Gastrocnemius medialis (tissue), 4 donors: ENCODE measurements around the gene INTS11.
A peak's percentile ranks its signal among the peaks of the same experiment; 100 is the strongest.

ENCODE experiments used
- POLR2A ChIP-seq, 2 donors: fragments of 450-650 bp; IDR thresholded peaks; one replicate each; pipeline ENCODE4 v1.6.1; 2017; ENCODE audit warnings: antibody characterized with exemption in 2 of 2, mild to moderate bottlenecking in 2 of 2, moderate library complexity in 2 of 2
- TF ChIP-seq, protein P1 (sequence below), 5 experiments: fragments of 450-650 bp in 3 of 5; fragments of 200-600 bp in 2 of 5; sonication (generic) in 2 of 5; IDR thresholded peaks in 4 of 5; conservative IDR thresholded peaks in 1 of 5; 1 replicate in 4 of 5; 2 replicates in 1 of 5; pipeline ENCODE4 v1.5.1; 2016 to 2019; ENCODE audit warnings: antibody characterized with exemption in 5 of 5, mild to moderate bottlenecking in 3 of 5, moderate library complexity in 3 of 5

- TF ChIP-seq, protein P1, sequence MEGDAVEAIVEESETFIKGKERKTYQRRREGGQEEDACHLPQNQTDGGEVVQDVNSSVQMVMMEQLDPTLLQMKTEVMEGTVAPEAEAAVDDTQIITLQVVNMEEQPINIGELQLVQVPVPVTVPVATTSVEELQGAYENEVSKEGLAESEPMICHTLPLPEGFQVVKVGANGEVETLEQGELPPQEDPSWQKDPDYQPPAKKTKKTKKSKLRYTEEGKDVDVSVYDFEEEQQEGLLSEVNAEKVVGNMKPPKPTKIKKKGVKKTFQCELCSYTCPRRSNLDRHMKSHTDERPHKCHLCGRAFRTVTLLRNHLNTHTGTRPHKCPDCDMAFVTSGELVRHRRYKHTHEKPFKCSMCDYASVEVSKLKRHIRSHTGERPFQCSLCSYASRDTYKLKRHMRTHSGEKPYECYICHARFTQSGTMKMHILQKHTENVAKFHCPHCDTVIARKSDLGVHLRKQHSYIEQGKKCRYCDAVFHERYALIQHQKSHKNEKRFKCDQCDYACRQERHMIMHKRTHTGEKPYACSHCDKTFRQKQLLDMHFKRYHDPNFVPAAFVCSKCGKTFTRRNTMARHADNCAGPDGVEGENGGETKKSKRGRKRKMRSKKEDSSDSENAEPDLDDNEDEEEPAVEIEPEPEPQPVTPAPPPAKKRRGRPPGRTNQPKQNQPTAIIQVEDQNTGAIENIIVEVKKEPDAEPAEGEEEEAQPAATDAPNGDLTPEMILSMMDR (IDR thresholded peaks at IDR 0.05 in 4 of 5, conservative IDR thresholded peaks at IDR 0.05 in 1 of 5): no peak
- peak; percentile 76 to 91 for TF ChIP-seq POLR2A (IDR thresholded peaks at IDR 0.05)
Measured at GRCh38 chr1:1324524-1325287, at the start of gene INTS11, which contains the start of gene CPTP.
